ENCODE results near the gene IL12A.

DNA sequence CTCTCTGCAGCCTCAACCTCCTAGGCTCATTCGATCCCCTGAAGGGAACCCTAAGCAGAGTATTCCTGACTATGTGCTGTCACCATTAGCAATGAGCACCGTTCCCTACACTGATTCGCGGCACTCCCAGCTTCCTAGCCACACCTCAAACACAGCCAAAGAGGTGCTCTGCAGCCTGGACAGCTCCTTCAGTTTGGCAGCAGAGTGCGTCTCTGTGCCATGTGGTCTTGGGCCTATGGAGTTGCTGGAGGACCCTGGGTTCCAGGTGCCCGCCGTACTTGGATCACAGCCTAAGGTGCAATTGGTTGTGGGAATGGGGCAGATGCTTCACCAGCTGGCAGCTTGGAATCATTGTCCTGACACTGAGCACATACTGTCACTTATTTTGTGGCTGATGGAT is 17.3 kb upstream of the IL12A start:
- TF ChIP-seq POLR2AphosphoS5 (IDR thresholded peaks at IDR 0.05; ENCODE audit: insufficient read depth in 1 of 2, low read depth in 1 of 2): no peak
- TF ChIP-seq, protein P1, sequence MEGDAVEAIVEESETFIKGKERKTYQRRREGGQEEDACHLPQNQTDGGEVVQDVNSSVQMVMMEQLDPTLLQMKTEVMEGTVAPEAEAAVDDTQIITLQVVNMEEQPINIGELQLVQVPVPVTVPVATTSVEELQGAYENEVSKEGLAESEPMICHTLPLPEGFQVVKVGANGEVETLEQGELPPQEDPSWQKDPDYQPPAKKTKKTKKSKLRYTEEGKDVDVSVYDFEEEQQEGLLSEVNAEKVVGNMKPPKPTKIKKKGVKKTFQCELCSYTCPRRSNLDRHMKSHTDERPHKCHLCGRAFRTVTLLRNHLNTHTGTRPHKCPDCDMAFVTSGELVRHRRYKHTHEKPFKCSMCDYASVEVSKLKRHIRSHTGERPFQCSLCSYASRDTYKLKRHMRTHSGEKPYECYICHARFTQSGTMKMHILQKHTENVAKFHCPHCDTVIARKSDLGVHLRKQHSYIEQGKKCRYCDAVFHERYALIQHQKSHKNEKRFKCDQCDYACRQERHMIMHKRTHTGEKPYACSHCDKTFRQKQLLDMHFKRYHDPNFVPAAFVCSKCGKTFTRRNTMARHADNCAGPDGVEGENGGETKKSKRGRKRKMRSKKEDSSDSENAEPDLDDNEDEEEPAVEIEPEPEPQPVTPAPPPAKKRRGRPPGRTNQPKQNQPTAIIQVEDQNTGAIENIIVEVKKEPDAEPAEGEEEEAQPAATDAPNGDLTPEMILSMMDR (IDR thresholded peaks at IDR 0.05): no peak
- no peak for TF ChIP-seq POLR2A (IDR thresholded peaks at IDR 0.05)

All from vagina (tissue), 2 donors.